ENCODE measurements around the gene FFAR3. TPM values are rescaled to one million over a fixed set of nuclear protein-coding genes. Genes with fewer than 3 reads are reported as not detected.
A peak's percentile ranks its signal among the peaks of the same experiment; 100 is the strongest.

The FFAR3 gene
- total RNA-seq, 2 experiments from 2014 or later: 0.19 TPM; not detected in 1

- Histone ChIP-seq H2AFZ (ENCODE audit: low read length) (no peak overlapping the region), H3K79me2 (ENCODE audit: insufficient read depth, low read depth, low read length) (no peaks in the 10 kb centered on the region), H3K9me3 (ENCODE audit: low read length) (0 out of 2 replicates have a peak, but pooled peaks cover 4% of the 10 kb centered on the region), H3K4me2 (ENCODE audit: low read length) (peak overlapping the region; percentile 70), H4K20me1 (ENCODE audit: insufficient read depth, low read length) (no peaks in the 10 kb centered on the region; the same call in 1 of the 2 replicates), H3K4me1 (ENCODE audit: insufficient read depth, low read length, poor library complexity, severe bottlenecking) (peaks cover 82% of the 10 kb centered on the region), H3K36me3 (ENCODE audit: insufficient read depth, low read length) (peaks cover 50% of the 10 kb centered on the region), H3K9me2 (ENCODE audit: insufficient read depth, low read length) (no peaks in the 10 kb centered on the region), H3K27ac (ENCODE audit: low read depth, low read length, poor library complexity, severe bottlenecking) (peak overlapping the region; percentile 96), H3K4me3 (ENCODE audit: low read depth, low read length, poor library complexity, severe bottlenecking) (peak overlapping the region; percentile 17)
- TF ChIP-seq, protein P1, sequence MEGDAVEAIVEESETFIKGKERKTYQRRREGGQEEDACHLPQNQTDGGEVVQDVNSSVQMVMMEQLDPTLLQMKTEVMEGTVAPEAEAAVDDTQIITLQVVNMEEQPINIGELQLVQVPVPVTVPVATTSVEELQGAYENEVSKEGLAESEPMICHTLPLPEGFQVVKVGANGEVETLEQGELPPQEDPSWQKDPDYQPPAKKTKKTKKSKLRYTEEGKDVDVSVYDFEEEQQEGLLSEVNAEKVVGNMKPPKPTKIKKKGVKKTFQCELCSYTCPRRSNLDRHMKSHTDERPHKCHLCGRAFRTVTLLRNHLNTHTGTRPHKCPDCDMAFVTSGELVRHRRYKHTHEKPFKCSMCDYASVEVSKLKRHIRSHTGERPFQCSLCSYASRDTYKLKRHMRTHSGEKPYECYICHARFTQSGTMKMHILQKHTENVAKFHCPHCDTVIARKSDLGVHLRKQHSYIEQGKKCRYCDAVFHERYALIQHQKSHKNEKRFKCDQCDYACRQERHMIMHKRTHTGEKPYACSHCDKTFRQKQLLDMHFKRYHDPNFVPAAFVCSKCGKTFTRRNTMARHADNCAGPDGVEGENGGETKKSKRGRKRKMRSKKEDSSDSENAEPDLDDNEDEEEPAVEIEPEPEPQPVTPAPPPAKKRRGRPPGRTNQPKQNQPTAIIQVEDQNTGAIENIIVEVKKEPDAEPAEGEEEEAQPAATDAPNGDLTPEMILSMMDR (conservative IDR thresholded peaks at IDR 0.05; ENCODE audit: low read length): no peak
- TF ChIP-seq EZH2phosphoT487 (IDR thresholded peaks at IDR 0.05; ENCODE audit: borderline replicate concordance, low read depth, low read length): no peak
- intact Hi-C loops (cut with micrococcal nuclease; ENCODE audit: unreplicated experiment): loop anchor here (2.0 kb wide), 2 partner anchors 43 to 53 kb away; no protein-coding TSS in a partner anchor
- ChIA-PET POLR2A (interaction anchor here (0.6 to 3.3 kb wide), 5 partner anchors 19 to 111 kb away, joined by 3 to 33 read pairs (median 7); partner anchors contain the start of gene CD22), CTCF (ENCODE audit: unreplicated experiment) (interaction anchor here (1.4 kb wide), 1 partner anchor 17 kb away, joined by 4 read pairs; no protein-coding TSS in a partner anchor)
- no TSS peak for BruUV-seq (replicated peaks)
- DNase-seq (ENCODE audit: low spot score): peak; percentile 48
These were observed 8.4 kb upstream of the FFAR3 start for GRCh38 chr19:35349614-35350521.

- H3K27ac ChIP-seq (ENCODE audit: low read depth, low read length, poor library complexity, severe bottlenecking): peak overlapping the region; percentile 96
- intact Hi-C loops (cut with micrococcal nuclease; ENCODE audit: unreplicated experiment): no loop called here
- H3K9me3 ChIP-seq (ENCODE audit: low read length): 0 out of 2 replicates have a peak, but pooled peaks cover 4% of the 10 kb centered on the region
- no peak overlapping the region for H2AFZ ChIP-seq (ENCODE audit: low read length)
- no TSS peak for BruUV-seq (replicated peaks)
- no peaks in the 10 kb centered on the region; the same call in 1 of the 2 replicates for H4K20me1 ChIP-seq (ENCODE audit: insufficient read depth, low read length)
- H3K9me2 ChIP-seq (ENCODE audit: insufficient read depth, low read length): no peaks in the 10 kb centered on the region
- ChIA-PET CTCF (ENCODE audit: unreplicated experiment) (no interaction called here), POLR2A (interaction anchor here (0.7 kb wide), 1 partner anchor 49 kb away, joined by 7 read pairs; no protein-coding TSS in a partner anchor)
- H3K36me3 ChIP-seq (ENCODE audit: insufficient read depth, low read length): peaks cover 42% of the 10 kb centered on the region
- peaks cover 74% of the 10 kb centered on the region for H3K4me1 ChIP-seq (ENCODE audit: insufficient read depth, low read length, poor library complexity, severe bottlenecking)
- H3K4me3 ChIP-seq (ENCODE audit: low read depth, low read length, poor library complexity, severe bottlenecking): no peak overlapping the region
- H3K4me2 ChIP-seq (ENCODE audit: low read length): peak overlapping the region; percentile 70
- TF ChIP-seq, protein P1 (conservative IDR thresholded peaks at IDR 0.05; ENCODE audit: low read length): no peak
- TF ChIP-seq EZH2phosphoT487 (IDR thresholded peaks at IDR 0.05; ENCODE audit: borderline replicate concordance, low read depth, low read length): no peak
- no peaks in the 10 kb centered on the region for H3K79me2 ChIP-seq (ENCODE audit: insufficient read depth, low read depth, low read length)
- DNase-seq (ENCODE audit: low spot score): peak; percentile 66
These were observed 7.7 kb upstream of the FFAR3 start for GRCh38 chr19:35350591-35350990.
